ENCODE data around the gene NRF1.

The NRF1 gene

GRCh38 chr7:129684777-129685176 lies 73.3 kb downstream of the NRF1 start:
- DNase-seq (ENCODE audit: low spot score): no peak

GRCh38 chr7:129686063-129686462 lies 74.5 kb downstream of the NRF1 start:
- DNase-seq (ENCODE audit: low spot score): no peak

GRCh38 chr7:129688503-129689222 lies 77.1 kb downstream of the NRF1 start:
- DNase-seq (ENCODE audit: low spot score): no peak

- no peak for DNase-seq (ENCODE audit: low spot score)
These were observed 78.6 kb downstream of the NRF1 start for GRCh38 chr7:129689995-129690581.

- DNase-seq (ENCODE audit: low spot score): no peak
These were observed 79.2 kb downstream of the NRF1 start for GRCh38 chr7:129690701-129691100.

GRCh38 chr7:129698516-129699418 lies 87.2 kb downstream of the NRF1 start:
- DNase-seq (ENCODE audit: low spot score): no peak

- DNase-seq (ENCODE audit: low spot score): no peak
These were observed 90.8 kb downstream of the NRF1 start for GRCh38 chr7:129702316-129702715.

GRCh38 chr7:129702761-129703338 lies 91.3 kb downstream of the NRF1 start:
- DNase-seq (ENCODE audit: low spot score): no peak

- no peak for DNase-seq (ENCODE audit: low spot score)
These were observed 92.2 kb downstream of the NRF1 start for GRCh38 chr7:129703751-129704150.

- no peak for DNase-seq (ENCODE audit: low spot score)
These were observed 96.5 kb downstream of the NRF1 start for GRCh38 chr7:129707910-129708499.

- no peak for DNase-seq (ENCODE audit: low spot score)
These were observed 102.0 kb downstream of the NRF1 start for GRCh38 chr7:129713544-129713943.

GRCh38 chr7:129714514-129715063 lies 103.1 kb downstream of the NRF1 start:
- no peak for DNase-seq (ENCODE audit: low spot score)

- DNase-seq (ENCODE audit: low spot score): no peak
These were observed 108.6 kb downstream of the NRF1 start for GRCh38 chr7:129719980-129720732.

- no peak for DNase-seq (ENCODE audit: low spot score)
These were observed 109.5 kb downstream of the NRF1 start for GRCh38 chr7:129721068-129721467.

- DNase-seq (ENCODE audit: low spot score): no peak
These were observed 112.2 kb downstream of the NRF1 start for GRCh38 chr7:129723679-129724078.

GRCh38 chr7:129724796-129725195 lies 113.3 kb downstream of the NRF1 start:
- no peak for DNase-seq (ENCODE audit: low spot score)

- no peak for DNase-seq (ENCODE audit: low spot score)
These were observed 117.5 kb downstream of the NRF1 start for GRCh38 chr7:129728875-129729467.

- no peak for DNase-seq (ENCODE audit: low spot score)
These were observed 118.0 kb downstream of the NRF1 start for GRCh38 chr7:129729511-129729910.

GRCh38 chr7:129730159-129730558 lies 118.6 kb downstream of the NRF1 start:
- no peak for DNase-seq (ENCODE audit: low spot score)

GRCh38 chr7:129734400-129734799 lies 122.9 kb downstream of the NRF1 start:
- DNase-seq (ENCODE audit: low spot score): no peak

GRCh38 chr7:129739427-129739826 lies 127.9 kb downstream of the NRF1 start:
- no peak for DNase-seq (ENCODE audit: low spot score)
